HL-60 (cell line): Measurements from ENCODE around the gene UGGT1.

Source experiments
- CTCF ChIP-seq: IDR thresholded peaks from one replicate; pipeline ENCODE4 v1.5.1; 2011; ENCODE audit warnings: low read length, control low read depth, inconsistent platforms; ENCODE audit not compliant: insufficient read depth
- GABPA ChIP-seq: IDR thresholded peaks from 2 replicates; pipeline ENCODE4 v1.6.1; 2012; ENCODE audit warnings: low read depth
- POLR2AphosphoS5 ChIP-seq: IDR thresholded peaks from 2 replicates; pipeline ENCODE4 v1.6.1; 2012; ENCODE audit warnings: low read depth
- REST ChIP-seq: IDR thresholded peaks from 2 replicates; pipeline ENCODE4 v1.6.1; 2012; ENCODE audit warnings: low read depth; ENCODE audit not compliant: insufficient replicate concordance

DNA sequence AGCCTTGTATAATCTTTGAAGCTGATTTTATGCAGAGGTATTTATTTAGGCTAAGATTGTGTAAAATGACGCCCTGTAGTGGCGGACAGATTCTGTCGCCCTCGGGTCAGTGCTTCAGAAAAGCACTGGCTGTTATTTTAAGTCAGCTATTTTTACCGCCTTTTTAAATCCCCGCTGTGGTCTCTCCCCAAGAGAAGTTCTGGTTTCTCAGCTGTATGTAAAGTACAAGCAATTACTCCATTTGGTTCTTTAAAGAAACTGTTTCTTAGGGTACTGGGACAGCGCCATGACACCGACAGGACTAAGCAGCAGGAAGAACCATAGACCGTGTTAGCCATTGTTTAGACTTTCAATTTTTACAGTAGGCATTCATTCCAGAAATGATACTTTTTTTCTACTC, 65.0 kb downstream of the UGGT1 start:
- TF ChIP-seq CTCF = no peak
- no peak for TF ChIP-seq POLR2AphosphoS5
- TF ChIP-seq REST = no peak
- TF ChIP-seq GABPA = no peak
